ENCODE data around the gene DGKG.

Gene DGKG

GRCh38 chr3:186366206-186366605 lies 4.2 kb upstream of the DGKG start:
- no peak for DNase-seq

- no peak for DNase-seq
These were observed 3.4 kb upstream of the DGKG start for GRCh38 chr3:186365202-186365974.

GRCh38 chr3:186362988-186363387 lies 954 bp upstream of the DGKG start:
- DNase-seq, result no peak

GRCh38 chr3:186362537-186362842 lies 456 bp upstream of the DGKG start:
- no peak for DNase-seq

- no peak for DNase-seq
These were observed 730 bp downstream of the DGKG start for GRCh38 chr3:186361246-186361761.

- no peak for DNase-seq
These were observed 1.3 kb downstream of the DGKG start for GRCh38 chr3:186360779-186361178.

GRCh38 chr3:186359078-186359477 lies 3.0 kb downstream of the DGKG start:
- DNase-seq, result no peak

GRCh38 chr3:186356152-186356551 lies 5.9 kb downstream of the DGKG start:
- DNase-seq, result no peak

GRCh38 chr3:186354100-186354499 lies 7.9 kb downstream of the DGKG start:
- no peak for DNase-seq

GRCh38 chr3:186352369-186352768 lies 9.7 kb downstream of the DGKG start:
- no peak for DNase-seq

- no peak for DNase-seq
These were observed 19.8 kb downstream of the DGKG start for GRCh38 chr3:186342197-186342596.

GRCh38 chr3:186340204-186340603 lies 21.8 kb downstream of the DGKG start:
- no peak for DNase-seq

- no peak for DNase-seq
These were observed 22.7 kb downstream of the DGKG start for GRCh38 chr3:186339180-186339918.

GRCh38 chr3:186333256-186333655 lies 28.8 kb downstream of the DGKG start:
- DNase-seq, result no peak

GRCh38 chr3:186330772-186331460 lies 31.1 kb downstream of the DGKG start:
- no peak for DNase-seq

- no peak for DNase-seq
These were observed 32.4 kb downstream of the DGKG start for GRCh38 chr3:186329589-186329988.

GRCh38 chr3:186327912-186328487 lies 34.0 kb downstream of the DGKG start:
- no peak for DNase-seq

GRCh38 chr3:186322761-186323160 lies 39.3 kb downstream of the DGKG start:
- no peak for DNase-seq

- no peak for DNase-seq
These were observed 40.3 kb downstream of the DGKG start for GRCh38 chr3:186321746-186322145.

GRCh38 chr3:186320862-186321568 lies 41.0 kb downstream of the DGKG start:
- DNase-seq, result no peak

- no peak for DNase-seq
These were observed 42.1 kb downstream of the DGKG start for GRCh38 chr3:186319945-186320344.

- no peak for DNase-seq
These were observed 43.9 kb downstream of the DGKG start for GRCh38 chr3:186318135-186318534.

GRCh38 chr3:186317478-186317877 lies 44.6 kb downstream of the DGKG start:
- no peak for DNase-seq

Data from CD4-positive, alpha-beta T cell treated with Interleukin-6 for 4 hours (primary cell).